Measurements from ENCODE around the gene TERT. TPM values are rescaled to one million over a fixed set of nuclear protein-coding genes. Genes with fewer than 3 reads are reported as not detected.

TERT gene
- total and polyA plus RNA-seq, 12 donors: not detected

DNA sequence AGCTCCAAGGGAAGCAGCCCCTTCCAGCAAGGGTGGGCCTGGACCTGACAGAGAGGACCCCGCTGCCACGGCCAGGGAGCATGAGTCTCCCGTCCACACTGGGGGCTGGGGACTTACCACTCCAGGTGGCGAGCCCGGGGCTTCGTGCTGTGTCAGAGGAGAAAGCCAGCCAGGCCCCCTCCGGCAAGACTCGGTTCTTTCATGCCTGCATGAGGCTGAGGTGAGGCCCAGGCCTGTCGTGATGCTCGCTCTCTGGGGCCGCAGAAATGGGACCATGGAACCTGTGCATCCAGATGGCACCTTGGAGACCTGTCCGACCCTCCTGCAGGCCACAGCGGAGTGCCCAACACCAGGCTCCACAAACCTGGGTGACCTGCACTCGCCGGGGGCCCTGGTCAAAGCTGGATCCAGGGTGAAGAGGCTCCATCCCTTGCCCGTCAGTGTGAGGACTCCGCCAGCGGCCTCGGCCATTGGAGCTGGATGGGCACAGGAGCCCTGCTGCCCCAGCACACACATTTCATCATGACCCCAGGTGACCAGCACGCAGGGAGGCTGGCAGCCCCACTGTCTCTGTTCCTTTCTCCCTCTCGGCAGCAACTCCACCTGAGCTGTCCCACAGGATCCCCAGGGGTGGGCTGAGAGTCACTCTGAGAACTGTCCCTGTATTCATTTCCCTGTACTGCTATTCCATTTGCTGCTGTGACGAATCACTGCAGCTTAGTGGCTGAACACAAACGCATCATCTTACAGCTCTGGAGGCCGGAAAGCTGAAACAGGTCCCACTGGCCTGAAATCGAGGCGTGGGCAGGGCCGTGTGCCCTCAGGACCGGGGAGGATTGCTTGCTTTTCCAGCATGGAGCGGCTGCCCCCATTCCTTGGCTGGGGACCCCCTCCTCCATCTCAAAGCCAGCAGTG is 45.2 kb downstream of the TERT start:
- WGBS, 2 donors: 74 to 75% methylated on average over 29 of the region's 29 CpGs
- no peaks in the 10 kb centered on the region for H3K9me3 ChIP-seq
- intact Hi-C loops (cut with DNase I): loop anchor here in 1 of 10 donors (5.0 kb wide), 1 partner anchor 148 kb away; no protein-coding TSS in a partner anchor
- no peak overlapping the region for H3K4me3 ChIP-seq
- DNase-seq (no peak), ATAC-seq (no peak)
- H3K27me3 ChIP-seq: peaks cover 0 to 75% (median 50%) of the 10 kb centered on the region in 7 donors
- TF ChIP-seq, protein P1, sequence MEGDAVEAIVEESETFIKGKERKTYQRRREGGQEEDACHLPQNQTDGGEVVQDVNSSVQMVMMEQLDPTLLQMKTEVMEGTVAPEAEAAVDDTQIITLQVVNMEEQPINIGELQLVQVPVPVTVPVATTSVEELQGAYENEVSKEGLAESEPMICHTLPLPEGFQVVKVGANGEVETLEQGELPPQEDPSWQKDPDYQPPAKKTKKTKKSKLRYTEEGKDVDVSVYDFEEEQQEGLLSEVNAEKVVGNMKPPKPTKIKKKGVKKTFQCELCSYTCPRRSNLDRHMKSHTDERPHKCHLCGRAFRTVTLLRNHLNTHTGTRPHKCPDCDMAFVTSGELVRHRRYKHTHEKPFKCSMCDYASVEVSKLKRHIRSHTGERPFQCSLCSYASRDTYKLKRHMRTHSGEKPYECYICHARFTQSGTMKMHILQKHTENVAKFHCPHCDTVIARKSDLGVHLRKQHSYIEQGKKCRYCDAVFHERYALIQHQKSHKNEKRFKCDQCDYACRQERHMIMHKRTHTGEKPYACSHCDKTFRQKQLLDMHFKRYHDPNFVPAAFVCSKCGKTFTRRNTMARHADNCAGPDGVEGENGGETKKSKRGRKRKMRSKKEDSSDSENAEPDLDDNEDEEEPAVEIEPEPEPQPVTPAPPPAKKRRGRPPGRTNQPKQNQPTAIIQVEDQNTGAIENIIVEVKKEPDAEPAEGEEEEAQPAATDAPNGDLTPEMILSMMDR (IDR thresholded peaks at IDR 0.05): no peak
- no peaks in the 10 kb centered on the region for H3K4me1 ChIP-seq
- H3K36me3 ChIP-seq: no peaks in the 10 kb centered on the region
- no peak overlapping the region for H3K27ac ChIP-seq

DNA sequence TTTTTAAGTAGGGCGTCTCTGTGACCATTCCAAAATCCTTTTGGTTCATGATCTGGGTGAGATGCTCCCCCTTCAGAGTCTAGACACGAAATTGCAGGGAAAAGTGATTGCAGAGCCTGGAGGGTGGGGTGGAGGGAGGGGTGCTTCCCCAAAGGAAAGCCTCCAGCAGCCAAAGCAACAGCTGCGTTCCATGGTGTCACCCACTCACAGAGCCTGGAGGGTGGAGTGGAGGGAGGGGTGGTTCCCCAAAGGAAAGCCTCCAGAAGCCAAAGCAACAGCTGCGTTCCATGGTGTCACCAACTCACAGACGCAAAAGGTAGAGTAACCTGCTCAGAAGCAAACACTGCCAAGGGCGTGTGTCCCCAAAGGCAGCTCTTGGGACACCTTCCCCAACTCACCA is 47.1 kb downstream of the TERT start:
- WGBS, 2 donors: 72 to 77% methylated on average over 6 of the region's 6 CpGs
- Histone ChIP-seq H3K4me1 (no peaks in the 10 kb centered on the region), H3K9me3 (no peaks in the 10 kb centered on the region), H3K27ac (no peak overlapping the region), H3K36me3 (no peaks in the 10 kb centered on the region), H3K4me3 (no peak overlapping the region), H3K27me3 (peaks cover 0 to 93% (median 68%) of the 10 kb centered on the region in 7 donors)
- no peak for ATAC-seq
- no peak for DNase-seq
- intact Hi-C loops (cut with DNase I): loop anchor here in 1 of 10 donors (5.0 kb wide), 1 partner anchor 149 kb away; no protein-coding TSS in a partner anchor
- TF ChIP-seq, protein P1 (IDR thresholded peaks at IDR 0.05): no peak

DNA sequence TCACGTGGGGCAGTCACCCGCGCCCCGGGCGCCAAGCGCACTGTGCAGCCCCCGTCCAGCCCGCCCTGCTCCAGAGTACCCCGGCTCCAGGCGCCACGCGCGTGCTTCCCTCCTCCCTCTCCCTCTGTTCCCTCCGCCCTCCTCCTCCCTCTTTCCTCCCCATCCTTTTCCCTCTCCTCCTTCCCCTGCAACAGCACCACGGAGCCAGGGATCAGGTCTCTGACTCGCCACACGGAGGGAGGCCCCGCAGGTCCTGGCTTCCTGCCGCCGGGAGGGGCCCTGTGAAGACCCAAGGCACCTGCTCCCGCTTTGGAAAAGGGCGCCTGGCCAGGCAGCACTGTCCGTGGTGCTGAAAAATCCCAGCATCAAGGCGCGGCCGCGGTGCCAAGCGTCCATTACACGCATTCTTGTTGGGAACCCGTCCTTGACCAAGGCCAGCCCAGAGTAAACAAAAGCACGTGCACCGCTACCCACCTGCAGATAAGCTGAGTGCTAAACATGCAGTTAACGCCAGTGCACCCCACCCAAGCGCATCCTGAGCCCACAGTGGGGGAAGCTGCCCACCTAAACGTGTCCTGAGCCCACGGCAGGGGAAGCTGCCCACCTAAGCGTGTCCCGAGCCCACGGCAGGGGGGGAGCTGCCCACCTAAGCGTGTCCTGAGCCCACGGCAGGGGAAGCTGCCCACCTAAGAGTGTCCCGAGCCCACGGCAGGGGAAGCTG is 48.0 kb downstream of the TERT start:
- no peak overlapping the region for H3K27ac ChIP-seq
- no peaks in the 10 kb centered on the region for H3K9me3 ChIP-seq
- H3K36me3 ChIP-seq: no peaks in the 10 kb centered on the region
- H3K27me3 ChIP-seq: peaks cover 0 to 83% (median 68%) of the 10 kb centered on the region in 7 donors
- no peaks in the 10 kb centered on the region for H3K4me1 ChIP-seq
- no peak overlapping the region for H3K4me3 ChIP-seq
- intact Hi-C loops (cut with DNase I): loop anchor here in 1 of 10 donors (5.0 kb wide), 1 partner anchor 150 kb away; no protein-coding TSS in a partner anchor
- TF ChIP-seq, protein P1 (IDR thresholded peaks at IDR 0.05): no peak
- WGBS, 2 donors: 22 to 25% methylated on average over 43 of the region's 43 CpGs
- peak in 5 of 8 donors; percentile 28 to 48 (median 39) for ATAC-seq
- peak; percentile 21 to 48 for DNase-seq

DNA sequence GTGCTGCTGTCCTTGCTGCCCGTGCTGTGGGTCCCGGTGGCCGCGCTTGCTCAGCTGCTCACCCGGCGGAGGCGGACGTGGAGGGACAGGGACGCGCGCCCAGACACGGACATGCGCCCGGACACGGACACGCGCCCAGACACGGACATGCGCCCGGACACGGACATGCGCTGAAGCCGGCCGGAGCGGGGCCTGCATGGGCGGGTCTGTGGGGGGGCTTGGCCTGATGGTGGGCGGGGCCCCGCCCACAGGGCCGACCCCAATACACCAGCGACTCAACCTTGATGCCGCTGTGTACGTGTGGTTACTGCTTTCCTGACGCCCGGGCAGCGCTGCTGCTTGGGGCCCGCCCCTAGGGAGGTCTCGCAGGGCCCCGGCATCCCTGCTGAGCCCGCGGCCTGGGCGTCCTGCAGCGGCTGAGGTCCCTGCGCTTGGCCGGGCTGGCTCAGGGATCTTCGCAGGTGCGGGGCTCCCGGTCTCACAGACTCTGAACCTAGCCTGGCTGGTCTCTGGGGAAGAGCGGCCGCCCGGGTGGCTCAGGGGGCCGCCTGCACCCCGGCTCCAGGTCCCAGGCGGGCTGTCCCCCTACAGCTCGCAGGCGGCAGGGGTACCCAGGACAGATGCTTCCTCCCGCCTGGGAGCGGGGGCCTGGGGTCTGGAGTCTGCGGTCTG is 48.8 kb downstream of the TERT start:
- Histone ChIP-seq H3K27me3 (peaks cover 0 to 75% (median 68%) of the 10 kb centered on the region in 7 donors), H3K4me3 (no peak overlapping the region), H3K36me3 (no peaks in the 10 kb centered on the region), H3K27ac (no peak overlapping the region), H3K9me3 (no peaks in the 10 kb centered on the region), H3K4me1 (no peaks in the 10 kb centered on the region)
- DNase-seq: no peak
- 26 to 51% methylated on average over 50 to 58 of the region's 58 CpGs for WGBS, 2 donors
- no peak for ATAC-seq
- TF ChIP-seq, protein P1 (IDR thresholded peaks at IDR 0.05): no peak
- intact Hi-C loops (cut with DNase I): loop anchor here in 1 of 10 donors (5.0 kb wide), 1 partner anchor 151 kb away; no protein-coding TSS in a partner anchor

Measured in heart right ventricle (tissue), 16 donors.